ENCODE results near the gene CEP104.

CEP104 gene

GRCh38 chr1:3864884-3865283, 7.9 kb upstream of the CEP104 start:
- no peak for DNase-seq

GRCh38 chr1:3863231-3863935, 6.4 kb upstream of the CEP104 start:
- no peak for DNase-seq

GRCh38 chr1:3858231-3858981, 1.4 kb upstream of the CEP104 start:
- DNase-seq, result no peak

GRCh38 chr1:3857791-3858129, 749 bp upstream of the CEP104 start:
- DNase-seq, result no peak

GRCh38 chr1:3852711-3853485, 4.1 kb downstream of the CEP104 start:
- no peak for DNase-seq

GRCh38 chr1:3852091-3852490, 4.9 kb downstream of the CEP104 start:
- no peak for DNase-seq

GRCh38 chr1:3851292-3851691, 5.7 kb downstream of the CEP104 start:
- no peak for DNase-seq

- DNase-seq, result no peak
These were observed 6.2 kb downstream of the CEP104 start for GRCh38 chr1:3850857-3851256.

GRCh38 chr1:3847081-3847480, 9.9 kb downstream of the CEP104 start:
- DNase-seq, result no peak

GRCh38 chr1:3846541-3846940, 10.5 kb downstream of the CEP104 start:
- DNase-seq, result no peak

GRCh38 chr1:3842912-3843311, 14.1 kb downstream of the CEP104 start:
- DNase-seq, result no peak

GRCh38 chr1:3841491-3841890, 15.5 kb downstream of the CEP104 start:
- DNase-seq, result no peak

- DNase-seq, result no peak
These were observed 18.2 kb downstream of the CEP104 start for GRCh38 chr1:3838788-3839187.

GRCh38 chr1:3837685-3838084, 19.3 kb downstream of the CEP104 start:
- DNase-seq, result no peak

- DNase-seq, result no peak
These were observed 19.8 kb downstream of the CEP104 start for GRCh38 chr1:3837200-3837599.

GRCh38 chr1:3836421-3836820, 20.6 kb downstream of the CEP104 start:
- no peak for DNase-seq

GRCh38 chr1:3834701-3835100, 22.3 kb downstream of the CEP104 start:
- DNase-seq, result no peak

- DNase-seq, result no peak
These were observed 25.3 kb downstream of the CEP104 start for GRCh38 chr1:3831689-3832088.

GRCh38 chr1:3828391-3828790, 28.6 kb downstream of the CEP104 start:
- DNase-seq, result no peak

- DNase-seq, result no peak
These were observed 29.2 kb downstream of the CEP104 start for GRCh38 chr1:3827813-3828307.

- no peak for DNase-seq
These were observed 31.7 kb downstream of the CEP104 start for GRCh38 chr1:3825356-3825755.

- DNase-seq, result no peak
These were observed 32.4 kb downstream of the CEP104 start for GRCh38 chr1:3824650-3825049.

- DNase-seq, result no peak
These were observed 34.6 kb downstream of the CEP104 start for GRCh38 chr1:3822421-3822820.

- DNase-seq, result no peak
These were observed 35.1 kb downstream of the CEP104 start for GRCh38 chr1:3821908-3822307.
